B cell (primary cell): ENCODE data around the gene CUBN. TPM values are rescaled to one million over a fixed set of nuclear protein-coding genes. Genes with fewer than 3 reads are reported as not detected.

Experiments
- ATAC-seq: fragments of 200-7000 bp; cut with Tn5 transposase; one replicate; pipeline ENCODE4 v1.10.0; 2021; ENCODE audit warnings: low read depth, mild to moderate bottlenecking, moderate number of reproducible peaks, moderate library complexity
- CTCF ChIA-PET: fragments of 350-600 bp; sonication (Branson Sonifier 250); formaldehyde crosslinking; loops from one replicate; lab custom pipeline; 2021; ENCODE audit warnings: antibody characterized with exemption, inconsistent platforms; lab: Charles Lee
- POLR2A ChIA-PET: fragments of 350-600 bp; sonication (Branson Sonifier 250); formaldehyde crosslinking; loops from one replicate; lab custom pipeline; 2021; ENCODE audit warnings: antibody characterized with exemption; lab: Charles Lee
- DNase-seq: peaks from one replicate; pipeline ENCODE4 v3.0.0; 2013
- H2AFZ ChIP-seq: 2 replicates; pipeline ENCODE4 v1.6.1; 2012; ENCODE audit warnings: mild to moderate bottlenecking, low read depth, low read length; ENCODE audit not compliant: insufficient read depth, poor library complexity, severe bottlenecking
- H3K27ac ChIP-seq, 2 donors: 1 replicate in 1 of 2; 2 replicates in 1 of 2; pipeline ENCODE4 v1.5.1; 2012 to 2013; ENCODE audit warnings: low read length in 2 of 2, mild to moderate bottlenecking in 2 of 2, moderate library complexity in 1 of 2
- H3K27me3 ChIP-seq, 4 experiments: fragments of 200-600 bp in 1 of 4; sonication (generic) in 1 of 4; replicated peaks in 1 of 4; 1 replicate in 2 of 4; 2 replicates in 2 of 4; pipeline versions ENCODE4 v1.6.1 to v1.7.0; 2013 to 2016; ENCODE audit warnings: low read length in 3 of 4, mild to moderate bottlenecking in 2 of 4, mixed read lengths in 1 of 4, moderate library complexity in 1 of 4; ENCODE audit not compliant: insufficient read depth in 4 of 4, control insufficient read depth in 3 of 4; ENCODE audit errors: control extremely low read depth in 1 of 4
- H3K36me3 ChIP-seq, 2 experiments: replicated peaks in 1 of 2; 1 replicate in 1 of 2; 2 replicates in 1 of 2; pipeline versions ENCODE4 v1.6.1 to v1.7.1; 2013; ENCODE audit warnings: low read length in 1 of 2; ENCODE audit not compliant: insufficient read depth in 2 of 2, control insufficient read depth in 1 of 2; ENCODE audit errors: control extremely low read depth in 1 of 2, extremely low read depth in 1 of 2
- H3K4me1 ChIP-seq, 2 donors: fragments of 200-600 bp in 1 of 2; sonication (generic) in 1 of 2; 1 replicate in 1 of 2; 2 replicates in 1 of 2; pipeline versions ENCODE4 v1.5.1 to v1.6.1; 2013 to 2017; ENCODE audit warnings: low read length in 2 of 2; ENCODE audit not compliant: control insufficient read depth in 2 of 2, insufficient read depth in 2 of 2
- H3K4me2 ChIP-seq: replicated peaks from 2 replicates; pipeline ENCODE3; 2012; ENCODE audit warnings: mild to moderate bottlenecking, low read depth, low read length; ENCODE audit not compliant: poor library complexity, severe bottlenecking
- H3K4me3 ChIP-seq, 5 experiments: fragments of 200-600 bp in 1 of 5; sonication (generic) in 1 of 5; 1 replicate in 3 of 5; 2 replicates in 2 of 5; pipeline versions ENCODE4 v1.5.1 to v1.7.0; 2011 to 2016; ENCODE audit warnings: low read length in 4 of 5, mild to moderate bottlenecking in 4 of 5, low read depth in 2 of 5, control low read depth in 1 of 5, moderate library complexity in 1 of 5; ENCODE audit not compliant: insufficient read depth in 1 of 5; ENCODE audit errors: control extremely low read depth in 1 of 5, extremely low read depth in 1 of 5
- H3K79me2 ChIP-seq: fragments of 200-600 bp; sonication (generic); one replicate; pipeline ENCODE4 v1.6.0; 2016; ENCODE audit warnings: low read length; ENCODE audit not compliant: control insufficient read depth, insufficient read depth
- H3K9ac ChIP-seq: fragments of 200-600 bp; sonication (generic); 2 replicates; pipeline ENCODE4 v1.6.1; 2017; ENCODE audit warnings: mild to moderate bottlenecking, low read length, moderate library complexity
- H3K9me3 ChIP-seq, 3 donors: one replicate each; pipeline versions ENCODE4 v1.6.1 to v1.7.1; 2013; ENCODE audit warnings: low read length in 2 of 3; ENCODE audit not compliant: control insufficient read depth in 2 of 3, insufficient read depth in 1 of 3; ENCODE audit errors: control extremely low read depth in 1 of 3
- H4K20me1 ChIP-seq: 2 replicates; pipeline ENCODE4 v1.6.0; 2012; ENCODE audit warnings: mild to moderate bottlenecking, low read length; ENCODE audit not compliant: insufficient read depth, control insufficient read depth, poor library complexity, severe bottlenecking
- H3K27ac Mint-ChIP-seq: one replicate; pipeline ENCODE4 v1.8.0; 2021; ENCODE audit warnings: mixed read lengths
- H3K27me3 Mint-ChIP-seq: one replicate; pipeline ENCODE4 v1.8.0; 2021; ENCODE audit warnings: mixed read lengths
- H3K4me1 Mint-ChIP-seq: one replicate; pipeline ENCODE4 v1.8.0; 2021; ENCODE audit warnings: mixed read lengths
- H3K4me3 Mint-ChIP-seq: one replicate; pipeline ENCODE4 v1.8.0; 2021; ENCODE audit warnings: mixed read lengths
- H3K9me3 Mint-ChIP-seq: one replicate; pipeline ENCODE4 v1.8.0; 2022; ENCODE audit warnings: mixed read lengths; ENCODE audit not compliant: insufficient read depth
- CTCF ChIP-seq: fragments of 200-600 bp; IDR thresholded peaks from one replicate; pipeline ENCODE4 v1.8.0; 2022; ENCODE audit warnings: antibody characterized with exemption, mild to moderate bottlenecking
- EZH2 ChIP-seq: IDR thresholded peaks from 2 replicates; pipeline ENCODE4 v1.6.1; 2012; ENCODE audit warnings: borderline replicate concordance, low read depth, mild to moderate bottlenecking, moderate library complexity, low read length; ENCODE audit not compliant: insufficient read depth, poor library complexity, severe bottlenecking
- WGBS: methylation state at CpG from one replicate; pipeline ENCODE4 v1.1.5; 2013; ENCODE audit warnings: missing lambda C conversion rate; ENCODE audit not compliant: insufficient coverage; 5-methylcytosine and 5-hydroxymethylcytosine counted together
- intact Hi-C: fragments of 100-400 bp; cut with micrococcal nuclease; formaldehyde crosslinking; loops from one replicate; pipeline ENCODE4 v1.10.0; 2022
- polyA plus RNA-seq: library from polyadenylated mRNA; depleted of rRNA; stranded (reverse); fragments of >200 nt; gene quantifications from 2 replicates; pipeline ENCODE4 v1.2.3, GENCODE V29; 2012
- total RNA-seq, 2 donors: library from RNA; stranded (reverse); fragments of 120-200 nt in 1 of 2; gene quantifications; 1 replicate in 1 of 2; 2 replicates in 1 of 2; pipeline versions ENCODE4 v1.2.3 to v1.2.4, GENCODE V29; 2013 to 2022

Gene CUBN
- total and polyA plus RNA-seq, 2 donors (not counting 1 experiment from before 2014, with no cell fraction given) = 4.2 to 5.7 TPM

GRCh38 chr10:17120694-17121093 is 8.9 kb downstream of the CUBN start:
- Mint-ChIP-seq H3K27me3 (no peaks in the 10 kb centered on the region), H3K9me3 (no peaks in the 10 kb centered on the region), H3K27ac (no peak overlapping the region), H3K4me1 (no peaks in the 10 kb centered on the region), H3K4me3 (no peak overlapping the region)
- H3K9me3 ChIP-seq = no peaks in the 10 kb centered on the region
- no peaks in the 10 kb centered on the region for H3K4me1 ChIP-seq
- CTCF ChIA-PET = no interaction called here
- no peak for DNase-seq
- H2AFZ ChIP-seq = no peak overlapping the region
- H3K4me2 ChIP-seq = no peak overlapping the region
- intact Hi-C loops = no loop called here
- H3K36me3 ChIP-seq = no peaks in the 10 kb centered on the region
- no peaks in the 10 kb centered on the region for H3K27me3 ChIP-seq
- no peak overlapping the region for H3K27ac ChIP-seq
- H4K20me1 ChIP-seq = no peaks in the 10 kb centered on the region
- H3K4me3 ChIP-seq = no peak overlapping the region
- WGBS = no CpG with 5 or more reads among the region's 3 CpGs
- ATAC-seq = no peak
- TF ChIP-seq EZH2 = no peak
- no peak for TF ChIP-seq CTCF
- H3K9ac ChIP-seq = no peak overlapping the region
- no peaks in the 10 kb centered on the region for H3K79me2 ChIP-seq
- POLR2A ChIA-PET = no interaction called here

- Histone ChIP-seq H3K4me3 (no peak overlapping the region), H3K4me1 (no peaks in the 10 kb centered on the region), H3K27me3 (no peaks in the 10 kb centered on the region), H3K4me2 (no peak overlapping the region), H3K9me3 (no peaks in the 10 kb centered on the region), H4K20me1 (no peaks in the 10 kb centered on the region), H2AFZ (no peak overlapping the region), H3K27ac (no peak overlapping the region), H3K36me3 (no peaks in the 10 kb centered on the region), H3K79me2 (no peaks in the 10 kb centered on the region), H3K9ac (no peak overlapping the region)
- DNase-seq (no peak), ATAC-seq (no peak)
- TF ChIP-seq EZH2 = no peak
- no peak for TF ChIP-seq CTCF
- 100% methylated on average over 1 of the region's 3 CpGs for WGBS
- no peaks in the 10 kb centered on the region for H3K4me1 Mint-ChIP-seq
- H3K4me3 Mint-ChIP-seq = no peak overlapping the region
- no peaks in the 10 kb centered on the region for H3K27me3 Mint-ChIP-seq
- no peak overlapping the region for H3K27ac Mint-ChIP-seq
- CTCF ChIA-PET = no interaction called here
- POLR2A ChIA-PET = no interaction called here
- no peaks in the 10 kb centered on the region for H3K9me3 Mint-ChIP-seq
- intact Hi-C loops = no loop called here
Measured at GRCh38 chr10:17119845-17120244, 9.8 kb downstream of the CUBN start.
